B cell (primary cell): ENCODE results near the gene CD109.

Source experiments
- EZH2 ChIP-seq: IDR thresholded peaks from 2 replicates; pipeline ENCODE4 v1.6.1; 2012; ENCODE audit warnings: borderline replicate concordance, low read depth, mild to moderate bottlenecking, moderate library complexity, low read length; ENCODE audit not compliant: insufficient read depth, poor library complexity, severe bottlenecking
- TF ChIP-seq, protein P1 (sequence below): fragments of 200-600 bp; IDR thresholded peaks from one replicate; pipeline ENCODE4 v1.8.0; 2022; ENCODE audit warnings: antibody characterized with exemption, mild to moderate bottlenecking

- TF ChIP-seq, protein P1, sequence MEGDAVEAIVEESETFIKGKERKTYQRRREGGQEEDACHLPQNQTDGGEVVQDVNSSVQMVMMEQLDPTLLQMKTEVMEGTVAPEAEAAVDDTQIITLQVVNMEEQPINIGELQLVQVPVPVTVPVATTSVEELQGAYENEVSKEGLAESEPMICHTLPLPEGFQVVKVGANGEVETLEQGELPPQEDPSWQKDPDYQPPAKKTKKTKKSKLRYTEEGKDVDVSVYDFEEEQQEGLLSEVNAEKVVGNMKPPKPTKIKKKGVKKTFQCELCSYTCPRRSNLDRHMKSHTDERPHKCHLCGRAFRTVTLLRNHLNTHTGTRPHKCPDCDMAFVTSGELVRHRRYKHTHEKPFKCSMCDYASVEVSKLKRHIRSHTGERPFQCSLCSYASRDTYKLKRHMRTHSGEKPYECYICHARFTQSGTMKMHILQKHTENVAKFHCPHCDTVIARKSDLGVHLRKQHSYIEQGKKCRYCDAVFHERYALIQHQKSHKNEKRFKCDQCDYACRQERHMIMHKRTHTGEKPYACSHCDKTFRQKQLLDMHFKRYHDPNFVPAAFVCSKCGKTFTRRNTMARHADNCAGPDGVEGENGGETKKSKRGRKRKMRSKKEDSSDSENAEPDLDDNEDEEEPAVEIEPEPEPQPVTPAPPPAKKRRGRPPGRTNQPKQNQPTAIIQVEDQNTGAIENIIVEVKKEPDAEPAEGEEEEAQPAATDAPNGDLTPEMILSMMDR = no peak
- TF ChIP-seq EZH2 = no peak
Measured at GRCh38 chr6:73657201-73657600, 38.8 kb upstream of the CD109 start.
